ENCODE data around the gene ETHE1. TPM values are rescaled to one million over a fixed set of nuclear protein-coding genes. Genes with fewer than 3 reads are reported as not detected.
"Not testable (repeated sequence)": the region's sequence is repeated elsewhere in the genome, so short reads cannot be mapped to it uniquely, and the experiment has no call there.

The ETHE1 gene
- total and polyA plus RNA-seq, 7 experiments from 2014 or later = 20.3 to 59.3 (median 25.4) TPM

DNA sequence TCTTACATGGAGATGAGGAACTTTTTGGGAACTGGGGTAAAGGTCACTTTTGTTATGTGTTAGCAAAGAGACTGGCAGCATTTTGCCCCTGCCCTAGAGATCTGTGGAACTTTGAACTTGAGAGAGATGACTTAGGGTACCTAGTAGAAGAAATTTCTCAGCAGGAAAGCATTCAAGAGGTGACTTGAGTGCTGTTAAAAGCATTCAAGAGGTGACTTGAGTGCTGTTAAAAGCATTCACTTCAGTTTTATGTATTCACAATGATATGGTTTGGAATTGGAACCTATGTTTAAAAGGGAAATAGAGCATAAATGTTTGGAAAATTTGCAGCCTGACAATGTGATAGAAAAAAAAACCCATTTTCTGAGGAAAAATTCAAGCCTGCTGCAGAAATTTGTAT is 14.6 kb downstream of the ETHE1 start:
- intact Hi-C loops (cut with micrococcal nuclease); DNase-seq; ATAC-seq; H3K4me1 ChIP-seq (ENCODE audit: control insufficient read depth in 2 of 2, insufficient read depth in 2 of 2, low read length in 2 of 2); H3K9me3 Mint-ChIP-seq; H3K27me3 ChIP-seq (ENCODE audit: control insufficient read depth in 2 of 2, insufficient read depth in 2 of 2, low read length in 2 of 2); H3K4me3 ChIP-seq (ENCODE audit: low read length); H3K27me3 Mint-ChIP-seq; H3K9me3 ChIP-seq (ENCODE audit: control insufficient read depth in 2 of 3, low read length in 3 of 3); CTCF ChIA-PET; H3K27ac ChIP-seq (ENCODE audit: low read depth, low read length); H3K4me3 Mint-ChIP-seq; H3K4me1 Mint-ChIP-seq; POLR2A ChIA-PET: not testable (repeated sequence)
- H3K36me3 Mint-ChIP-seq = peaks cover 0 to 33% (median 18%) of the 10 kb centered on the region in 5 donors
- H3K27ac Mint-ChIP-seq = peak overlapping the region in 2 of 9 donors; percentile 4 to 72
- peaks cover 0 to 23% (median 0%) of the 10 kb centered on the region in 3 experiments for H3K36me3 ChIP-seq (ENCODE audit: control insufficient read depth in 2 of 3, insufficient read depth in 3 of 3, low read length in 3 of 3)

DNA sequence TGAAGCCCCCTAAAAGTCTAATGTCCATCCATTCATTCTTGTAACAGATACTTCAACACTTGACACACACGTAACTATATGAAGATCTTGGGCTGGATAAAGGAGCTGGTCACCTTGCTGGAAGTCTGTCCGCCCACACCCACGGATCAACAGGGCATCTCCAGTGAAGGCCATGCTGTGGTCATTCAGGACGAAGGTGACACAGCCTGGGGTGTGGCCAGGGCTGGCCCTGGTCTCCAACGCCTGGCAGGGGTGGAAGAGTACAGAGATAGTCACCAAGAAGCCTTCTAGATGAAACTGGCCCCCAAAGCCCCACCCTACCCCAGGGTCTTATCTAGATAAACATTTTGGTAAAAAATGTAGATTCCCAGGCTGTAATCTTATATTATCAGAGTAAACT is 15.7 kb downstream of the ETHE1 start:
- Histone ChIP-seq H3K27me3 (ENCODE audit: control insufficient read depth in 2 of 2, insufficient read depth in 2 of 2, low read length in 2 of 2) (no peaks in the 10 kb centered on the region), H3K9me3 (ENCODE audit: control insufficient read depth in 2 of 3, low read length in 3 of 3) (no peaks in the 10 kb centered on the region), H3K36me3 (ENCODE audit: control insufficient read depth in 2 of 3, insufficient read depth in 3 of 3, low read length in 3 of 3) (peaks cover 0 to 23% (median 0%) of the 10 kb centered on the region in 3 experiments), H3K27ac (ENCODE audit: low read depth, low read length) (no peak overlapping the region), H3K4me3 (ENCODE audit: low read length) (no peak overlapping the region), H3K4me1 (ENCODE audit: control insufficient read depth in 2 of 2, insufficient read depth in 2 of 2, low read length in 2 of 2) (no peaks in the 10 kb centered on the region)
- ChIA-PET CTCF (interaction anchor here (3.0 kb wide), 1 partner anchor 9 kb away, joined by 14 read pairs; no protein-coding TSS in a partner anchor), POLR2A (no interaction called here)
- H3K27ac Mint-ChIP-seq = peak overlapping the region in 2 of 9 donors; percentile 8 to 25
- ATAC-seq = no peak
- no peaks in the 10 kb centered on the region for H3K27me3 Mint-ChIP-seq
- no peak overlapping the region for H3K4me3 Mint-ChIP-seq
- H3K4me1 Mint-ChIP-seq = peaks cover 0 to 5% (median 0%) of the 10 kb centered on the region in 7 donors
- H3K9me3 Mint-ChIP-seq = no peaks in the 10 kb centered on the region
- intact Hi-C loops (cut with micrococcal nuclease) = no loop called here
- H3K36me3 Mint-ChIP-seq = peaks cover 0 to 30% (median 18%) of the 10 kb centered on the region in 5 donors
- no peak for DNase-seq

GRCh38 chr19:43510713-43511112 is 16.3 kb downstream of the ETHE1 start:
- CTCF ChIA-PET = interaction anchor here (1.7 to 3.0 kb wide), 2 partner anchors 9 to 64 kb away, joined by 6 to 14 read pairs; no protein-coding TSS in a partner anchor
- intact Hi-C loops (cut with micrococcal nuclease) = no loop called here

DNA sequence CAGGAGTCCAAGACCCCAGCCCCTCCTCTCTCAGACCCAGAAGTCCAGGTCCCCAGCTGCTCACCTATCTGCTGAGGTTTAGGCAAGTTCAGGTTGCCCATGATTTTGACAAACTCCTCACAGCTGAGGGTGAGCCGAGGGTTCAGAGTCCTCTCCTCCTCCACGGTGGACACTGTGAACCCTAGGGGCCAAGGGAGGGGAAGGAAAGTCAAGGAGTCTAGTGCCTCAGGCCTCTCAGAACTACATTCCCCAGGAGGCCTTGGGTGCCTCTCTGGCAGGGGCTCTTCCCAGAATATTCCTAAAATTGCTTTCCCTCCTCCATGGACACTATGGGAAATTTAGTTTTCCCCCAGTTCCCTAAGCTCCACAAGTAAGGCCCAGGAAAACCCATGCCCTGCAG is 19.1 kb downstream of the ETHE1 start:
- Histone ChIP-seq H3K27ac (ENCODE audit: low read depth, low read length) (no peak overlapping the region), H3K4me1 (ENCODE audit: control insufficient read depth in 2 of 2, insufficient read depth in 2 of 2, low read length in 2 of 2) (peaks cover 5 to 13% of the 10 kb centered on the region in 2 donors), H3K9me3 (ENCODE audit: control insufficient read depth in 2 of 3, low read length in 3 of 3) (no peaks in the 10 kb centered on the region), H3K36me3 (ENCODE audit: control insufficient read depth in 2 of 3, insufficient read depth in 3 of 3, low read length in 3 of 3) (peaks cover 0 to 27% (median 0%) of the 10 kb centered on the region in 3 experiments), H3K27me3 (ENCODE audit: control insufficient read depth in 2 of 2, insufficient read depth in 2 of 2, low read length in 2 of 2) (no peaks in the 10 kb centered on the region), H3K4me3 (ENCODE audit: low read length) (no peak overlapping the region)
- H3K27ac Mint-ChIP-seq = peak overlapping the region in 6 of 9 donors; percentile 9 to 78 (median 64)
- DNase-seq = no peak
- H3K36me3 Mint-ChIP-seq = peaks cover 0 to 32% (median 21%) of the 10 kb centered on the region in 5 donors
- no peaks in the 10 kb centered on the region for H3K27me3 Mint-ChIP-seq
- H3K4me1 Mint-ChIP-seq = peaks cover 14 to 27% (median 23%) of the 10 kb centered on the region in 7 donors
- no peak for ATAC-seq
- CTCF ChIA-PET = no interaction called here
- intact Hi-C loops (cut with micrococcal nuclease) = no loop called here
- POLR2A ChIA-PET = interaction anchor here (1.2 kb wide), 1 partner anchor 12 kb away, joined by 3 read pairs; no protein-coding TSS in a partner anchor
- no peak overlapping the region for H3K4me3 Mint-ChIP-seq
- peaks cover 0 to 2% (median 0%) of the 10 kb centered on the region in 11 donors for H3K9me3 Mint-ChIP-seq

More at GRCh38 chr19:43510713-43511112, 16.3 kb downstream of the ETHE1 start:
- Histone ChIP-seq H3K4me1 (ENCODE audit: control insufficient read depth in 2 of 2, insufficient read depth in 2 of 2, low read length in 2 of 2) (no peaks in the 10 kb centered on the region), H3K36me3 (ENCODE audit: control insufficient read depth in 2 of 3, insufficient read depth in 3 of 3, low read length in 3 of 3) (peaks cover 0 to 23% (median 0%) of the 10 kb centered on the region in 3 experiments), H3K27me3 (ENCODE audit: control insufficient read depth in 2 of 2, insufficient read depth in 2 of 2, low read length in 2 of 2) (no peaks in the 10 kb centered on the region), H3K9me3 (ENCODE audit: control insufficient read depth in 2 of 3, low read length in 3 of 3) (no peaks in the 10 kb centered on the region), H3K27ac (ENCODE audit: low read depth, low read length) (no peak overlapping the region), H3K4me3 (ENCODE audit: low read length) (no peak overlapping the region)
- POLR2A ChIA-PET = interaction anchor here (0.6 kb wide), 1 partner anchor 84 kb away, joined by 5 read pairs; no protein-coding TSS in a partner anchor
- Mint-ChIP-seq H3K27ac (peak overlapping the region in 4 of 9 donors; percentile 25 to 59 (median 49)), H3K4me3 (no peak overlapping the region), H3K9me3 (no peaks in the 10 kb centered on the region), H3K27me3 (no peaks in the 10 kb centered on the region), H3K4me1 (peaks cover 0 to 10% (median 4%) of the 10 kb centered on the region in 7 donors), H3K36me3 (peaks cover 0 to 30% (median 18%) of the 10 kb centered on the region in 5 donors)
- no peak for DNase-seq
- ATAC-seq = no peak

GRCh38 chr19:43506629-43507028 is 20.4 kb downstream of the ETHE1 start:
- Histone ChIP-seq H3K36me3 (ENCODE audit: control insufficient read depth in 2 of 3, insufficient read depth in 3 of 3, low read length in 3 of 3) (peaks cover 0 to 33% (median 0%) of the 10 kb centered on the region in 3 experiments), H3K27me3 (ENCODE audit: control insufficient read depth in 2 of 2, insufficient read depth in 2 of 2, low read length in 2 of 2) (no peaks in the 10 kb centered on the region), H3K4me1 (ENCODE audit: control insufficient read depth in 2 of 2, insufficient read depth in 2 of 2, low read length in 2 of 2) (peaks cover 5 to 18% of the 10 kb centered on the region in 2 donors), H3K27ac (ENCODE audit: low read depth, low read length) (peak overlapping the region; percentile 44), H3K9me3 (ENCODE audit: control insufficient read depth in 2 of 3, low read length in 3 of 3) (no peaks in the 10 kb centered on the region), H3K4me3 (ENCODE audit: low read length) (no peak overlapping the region)
- intact Hi-C loops (cut with micrococcal nuclease) = no loop called here
- Mint-ChIP-seq H3K4me1 (peaks cover 20 to 36% (median 32%) of the 10 kb centered on the region in 7 donors), H3K36me3 (peaks cover 0 to 31% (median 17%) of the 10 kb centered on the region in 5 donors), H3K4me3 (no peak overlapping the region), H3K27me3 (no peaks in the 10 kb centered on the region), H3K27ac (peak overlapping the region in 7 of 9 donors; percentile 47 to 100 (median 90)), H3K9me3 (peaks cover 0 to 2% (median 0%) of the 10 kb centered on the region in 11 donors)
- ChIA-PET POLR2A (interaction anchor here (3.1 kb wide), 1 partner anchor 68 kb away, joined by 15 read pairs; no protein-coding TSS in a partner anchor), CTCF (no interaction called here)
- DNase-seq = no peak
- no peak for ATAC-seq

DNA sequence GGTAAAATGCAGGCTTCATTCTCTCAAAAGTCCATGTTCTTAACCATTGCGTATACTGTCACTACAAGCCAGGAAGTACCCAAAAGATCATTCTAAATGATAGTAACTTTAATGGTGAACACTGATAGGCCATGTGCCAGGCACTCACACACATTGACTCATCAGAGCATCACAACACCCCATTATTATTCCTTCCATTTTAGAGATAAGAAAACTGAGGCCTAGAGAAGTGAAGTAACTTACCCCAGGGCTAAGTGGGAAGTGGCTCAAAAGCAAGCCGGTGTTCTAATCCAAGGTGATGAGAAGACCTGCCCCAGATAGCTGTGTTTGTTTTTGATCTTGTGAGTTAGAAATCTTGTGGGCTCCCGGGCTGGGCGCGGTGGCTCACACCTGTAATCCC is 21.1 kb downstream of the ETHE1 start:
- no peak overlapping the region for H3K4me3 ChIP-seq (ENCODE audit: low read length)
- no peaks in the 10 kb centered on the region for H3K9me3 ChIP-seq (ENCODE audit: control insufficient read depth in 2 of 3, low read length in 3 of 3)
- DNase-seq (no peak), ATAC-seq (no peak)
- no peaks in the 10 kb centered on the region for H3K27me3 ChIP-seq (ENCODE audit: control insufficient read depth in 2 of 2, insufficient read depth in 2 of 2, low read length in 2 of 2)
- no peaks in the 10 kb centered on the region for H3K27me3 Mint-ChIP-seq
- intact Hi-C loops (cut with micrococcal nuclease) = loop anchor here in 1 of 2 donors (2.0 kb wide), 1 partner anchor 67 kb away; no protein-coding TSS in a partner anchor
- H3K4me3 Mint-ChIP-seq = peak overlapping the region in 7 of 10 donors; percentile 15 to 94 (median 53)
- peaks cover 0 to 2% (median 0%) of the 10 kb centered on the region in 11 donors for H3K9me3 Mint-ChIP-seq
- H3K36me3 Mint-ChIP-seq = peaks cover 2 to 29% (median 15%) of the 10 kb centered on the region in 5 donors
- peak overlapping the region; percentile 96 for H3K27ac ChIP-seq (ENCODE audit: low read depth, low read length)
- peaks cover 0 to 32% (median 0%) of the 10 kb centered on the region in 3 experiments for H3K36me3 ChIP-seq (ENCODE audit: control insufficient read depth in 2 of 3, insufficient read depth in 3 of 3, low read length in 3 of 3)
- ChIA-PET CTCF (interaction anchor here (1.1 to 2.7 kb wide), 2 partner anchors 14 to 59 kb away, joined by 6 to 11 read pairs; no protein-coding TSS in a partner anchor), POLR2A (interaction anchor here (2.8 to 3.1 kb wide), 2 partner anchors 27 to 67 kb away, joined by 9 to 15 read pairs; partner anchors contain the start of gene ZNF575)
- peaks cover 20 to 42% (median 32%) of the 10 kb centered on the region in 7 donors for H3K4me1 Mint-ChIP-seq
- peak overlapping the region; percentile 72 to 100 (median 90) for H3K27ac Mint-ChIP-seq
- H3K4me1 ChIP-seq (ENCODE audit: control insufficient read depth in 2 of 2, insufficient read depth in 2 of 2, low read length in 2 of 2) = peaks cover 5 to 18% of the 10 kb centered on the region in 2 donors

Data from naive thymus-derived CD4-positive, alpha-beta T cell (primary cell).